GM12878 (cell line): ENCODE data around the gene CADM2.

Experiments
- NR2C2 ChIP-seq: IDR thresholded peaks from 2 replicates; pipeline ENCODE4 v1.6.1; 2011; ENCODE audit warnings: borderline replicate concordance, low read depth; ENCODE audit not compliant: control insufficient read depth, insufficient read length
- TAF1 ChIP-seq: IDR thresholded peaks from 2 replicates; pipeline ENCODE4 v1.6.1; 2011; ENCODE audit warnings: mild to moderate bottlenecking, low read depth, low read length, borderline replicate concordance

DNA sequence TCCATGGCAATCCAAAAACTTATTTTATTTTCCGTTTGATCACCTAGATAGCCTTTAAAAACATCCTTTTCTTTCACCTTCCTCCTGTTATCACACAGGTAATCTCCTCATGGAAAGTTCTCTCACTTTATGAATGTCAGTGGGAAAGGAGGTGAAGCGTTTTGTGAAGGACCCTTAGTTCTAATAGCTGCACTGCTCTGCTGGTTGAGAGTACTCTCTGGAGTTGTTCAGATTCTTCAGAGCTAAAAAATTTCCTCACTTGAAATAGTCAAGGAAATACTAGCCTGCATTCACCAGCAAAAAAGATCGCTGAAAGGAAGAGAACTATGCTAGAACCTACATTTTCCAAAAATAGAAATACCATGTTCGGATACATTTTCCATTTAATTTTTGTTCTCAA is 1097.2 kb downstream of the CADM2 start:
- no peak for TF ChIP-seq TAF1
- TF ChIP-seq NR2C2, result no peak
